ENCODE results near the gene DEFB129.

Gene DEFB129

DNA sequence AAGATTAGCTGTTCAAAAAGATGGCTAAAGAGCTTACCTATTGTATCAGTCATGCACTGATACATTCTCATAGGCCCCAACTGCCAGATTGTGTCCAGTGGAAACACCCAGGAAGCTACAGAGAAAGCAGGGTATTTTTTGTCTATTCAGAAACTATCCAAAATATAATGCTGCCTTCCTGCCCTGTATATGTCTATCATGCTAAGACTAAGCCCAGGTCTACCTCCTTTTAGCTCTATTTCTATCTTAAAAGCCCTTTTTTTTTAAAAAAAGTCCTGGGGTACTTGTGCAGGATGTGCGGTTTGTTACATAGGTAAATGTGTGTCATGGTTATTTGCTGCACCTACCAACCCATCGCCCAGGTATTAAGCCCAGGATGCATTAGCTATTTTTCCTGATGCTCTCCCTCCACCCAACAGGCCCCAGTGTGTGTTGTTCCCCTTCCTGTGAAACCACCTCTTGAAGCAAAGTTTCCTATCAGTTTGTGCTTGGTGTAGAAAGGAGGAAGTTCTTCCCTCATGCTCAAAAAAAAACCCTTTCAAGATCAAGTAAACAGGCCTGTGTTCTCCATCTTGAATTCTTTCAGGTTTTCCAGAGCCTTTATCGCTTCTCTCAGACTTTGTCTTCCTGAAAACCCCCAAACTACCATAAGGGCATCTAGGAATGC is 514 bp downstream of the DEFB129 start:
- no peaks in the 10 kb centered on the region for H3K4me1 ChIP-seq (ENCODE audit: insufficient read depth, poor library complexity, severe bottlenecking)
- no peak overlapping the region for H3K4me3 ChIP-seq (ENCODE audit: severe bottlenecking)
- TF ChIP-seq, protein P1, sequence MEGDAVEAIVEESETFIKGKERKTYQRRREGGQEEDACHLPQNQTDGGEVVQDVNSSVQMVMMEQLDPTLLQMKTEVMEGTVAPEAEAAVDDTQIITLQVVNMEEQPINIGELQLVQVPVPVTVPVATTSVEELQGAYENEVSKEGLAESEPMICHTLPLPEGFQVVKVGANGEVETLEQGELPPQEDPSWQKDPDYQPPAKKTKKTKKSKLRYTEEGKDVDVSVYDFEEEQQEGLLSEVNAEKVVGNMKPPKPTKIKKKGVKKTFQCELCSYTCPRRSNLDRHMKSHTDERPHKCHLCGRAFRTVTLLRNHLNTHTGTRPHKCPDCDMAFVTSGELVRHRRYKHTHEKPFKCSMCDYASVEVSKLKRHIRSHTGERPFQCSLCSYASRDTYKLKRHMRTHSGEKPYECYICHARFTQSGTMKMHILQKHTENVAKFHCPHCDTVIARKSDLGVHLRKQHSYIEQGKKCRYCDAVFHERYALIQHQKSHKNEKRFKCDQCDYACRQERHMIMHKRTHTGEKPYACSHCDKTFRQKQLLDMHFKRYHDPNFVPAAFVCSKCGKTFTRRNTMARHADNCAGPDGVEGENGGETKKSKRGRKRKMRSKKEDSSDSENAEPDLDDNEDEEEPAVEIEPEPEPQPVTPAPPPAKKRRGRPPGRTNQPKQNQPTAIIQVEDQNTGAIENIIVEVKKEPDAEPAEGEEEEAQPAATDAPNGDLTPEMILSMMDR (IDR thresholded peaks at IDR 0.05; ENCODE audit: poor library complexity, severe bottlenecking) = no peak
- ATAC-seq (ENCODE audit: low read depth) (no peak), DNase-seq (ENCODE audit: low spot score) (no peak)
- H3K9me3 ChIP-seq (ENCODE audit: severe bottlenecking) = no peaks in the 10 kb centered on the region
- peaks cover 28% of the 10 kb centered on the region for H3K27me3 ChIP-seq (ENCODE audit: insufficient read depth, poor library complexity, severe bottlenecking)
- no peak overlapping the region for H3K27ac ChIP-seq (ENCODE audit: poor library complexity, severe bottlenecking)
- H3K36me3 ChIP-seq (ENCODE audit: low read depth) = no peaks in the 10 kb centered on the region

DNA sequence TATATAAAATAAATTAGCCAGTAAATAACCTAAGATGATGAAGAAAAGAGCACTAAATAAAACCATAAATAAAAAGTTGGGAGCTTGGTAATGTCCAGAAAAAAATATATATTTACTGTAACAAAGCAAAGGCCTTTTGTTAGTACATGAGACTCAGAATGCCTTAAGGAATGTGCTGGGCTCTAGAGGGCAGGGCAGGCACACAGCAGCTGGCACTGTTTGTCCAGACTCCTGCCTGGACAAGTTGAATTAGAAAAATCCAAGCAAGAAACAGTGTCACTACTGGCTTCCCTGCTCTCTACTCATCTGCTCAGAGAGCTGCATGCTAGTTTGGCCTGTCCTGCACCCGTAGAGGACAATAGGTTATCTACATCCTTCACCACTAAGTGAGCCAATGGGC is 8.8 kb downstream of the DEFB129 start:
- no peaks in the 10 kb centered on the region for H3K4me1 ChIP-seq (ENCODE audit: insufficient read depth, poor library complexity, severe bottlenecking)
- H3K27me3 ChIP-seq (ENCODE audit: insufficient read depth, poor library complexity, severe bottlenecking) = no peaks in the 10 kb centered on the region
- H3K9me3 ChIP-seq (ENCODE audit: severe bottlenecking) = no peaks in the 10 kb centered on the region
- no peak overlapping the region for H3K27ac ChIP-seq (ENCODE audit: poor library complexity, severe bottlenecking)
- DNase-seq (ENCODE audit: low spot score) (no peak), ATAC-seq (ENCODE audit: low read depth) (peak; percentile 96)
- H3K36me3 ChIP-seq (ENCODE audit: low read depth) = no peaks in the 10 kb centered on the region
- TF ChIP-seq, protein P1 (IDR thresholded peaks at IDR 0.05; ENCODE audit: poor library complexity, severe bottlenecking) = peak; percentile 77
- H3K4me3 ChIP-seq (ENCODE audit: severe bottlenecking) = no peak overlapping the region

DNA sequence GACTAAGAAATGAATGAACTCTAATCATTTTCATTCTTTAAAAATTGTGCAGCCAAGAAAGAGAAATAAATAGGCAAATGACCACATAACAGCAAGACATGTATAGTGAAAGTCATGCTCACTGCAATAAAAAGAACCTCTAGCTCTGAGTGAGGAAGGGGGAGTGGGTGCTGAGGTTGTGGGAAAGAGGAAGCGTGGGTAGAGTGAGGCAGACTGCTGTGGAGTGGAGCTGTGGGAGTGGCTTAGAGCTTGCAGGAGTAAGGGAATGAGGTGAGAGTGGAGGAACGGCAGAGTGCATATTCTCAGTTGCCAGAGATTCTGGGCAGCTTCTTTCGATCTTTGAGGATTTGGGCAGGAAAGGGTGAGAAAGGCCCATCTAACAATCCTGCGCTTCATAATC is 10.4 kb downstream of the DEFB129 start:
- Histone ChIP-seq H3K36me3 (ENCODE audit: low read depth) (no peaks in the 10 kb centered on the region), H3K4me1 (ENCODE audit: insufficient read depth, poor library complexity, severe bottlenecking) (no peaks in the 10 kb centered on the region), H3K9me3 (ENCODE audit: severe bottlenecking) (no peaks in the 10 kb centered on the region), H3K27me3 (ENCODE audit: insufficient read depth, poor library complexity, severe bottlenecking) (peaks cover 6% of the 10 kb centered on the region), H3K27ac (ENCODE audit: poor library complexity, severe bottlenecking) (no peak overlapping the region), H3K4me3 (ENCODE audit: severe bottlenecking) (no peak overlapping the region)
- ATAC-seq (ENCODE audit: low read depth) (no peak), DNase-seq (ENCODE audit: low spot score) (no peak)
- TF ChIP-seq, protein P1 (IDR thresholded peaks at IDR 0.05; ENCODE audit: poor library complexity, severe bottlenecking) = no peak

DNA sequence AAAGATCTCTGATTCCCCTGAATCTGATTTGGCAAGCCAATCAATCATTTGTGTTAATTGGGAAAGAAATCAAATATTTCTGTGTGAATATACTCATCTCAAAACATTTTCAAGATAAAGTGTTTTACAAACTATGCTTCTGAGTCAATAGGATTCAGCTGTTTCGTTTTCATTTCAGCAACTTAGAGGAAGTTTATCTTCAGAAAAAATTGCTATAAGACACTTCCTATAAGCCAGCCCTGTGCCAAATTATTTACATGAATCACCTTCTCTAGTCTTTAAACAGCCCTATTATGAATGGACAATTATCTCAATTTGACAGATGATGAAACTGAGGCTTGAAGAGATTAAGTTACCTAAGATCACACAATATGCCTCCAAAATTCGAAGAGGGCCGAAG is 10.9 kb downstream of the DEFB129 start:
- Histone ChIP-seq H3K27me3 (ENCODE audit: insufficient read depth, poor library complexity, severe bottlenecking) (peaks cover 11% of the 10 kb centered on the region), H3K27ac (ENCODE audit: poor library complexity, severe bottlenecking) (no peak overlapping the region), H3K4me1 (ENCODE audit: insufficient read depth, poor library complexity, severe bottlenecking) (no peaks in the 10 kb centered on the region), H3K9me3 (ENCODE audit: severe bottlenecking) (no peaks in the 10 kb centered on the region), H3K36me3 (ENCODE audit: low read depth) (no peaks in the 10 kb centered on the region), H3K4me3 (ENCODE audit: severe bottlenecking) (no peak overlapping the region)
- ATAC-seq (ENCODE audit: low read depth) (no peak), DNase-seq (ENCODE audit: low spot score) (no peak)
- TF ChIP-seq, protein P1 (IDR thresholded peaks at IDR 0.05; ENCODE audit: poor library complexity, severe bottlenecking) = no peak

DNA sequence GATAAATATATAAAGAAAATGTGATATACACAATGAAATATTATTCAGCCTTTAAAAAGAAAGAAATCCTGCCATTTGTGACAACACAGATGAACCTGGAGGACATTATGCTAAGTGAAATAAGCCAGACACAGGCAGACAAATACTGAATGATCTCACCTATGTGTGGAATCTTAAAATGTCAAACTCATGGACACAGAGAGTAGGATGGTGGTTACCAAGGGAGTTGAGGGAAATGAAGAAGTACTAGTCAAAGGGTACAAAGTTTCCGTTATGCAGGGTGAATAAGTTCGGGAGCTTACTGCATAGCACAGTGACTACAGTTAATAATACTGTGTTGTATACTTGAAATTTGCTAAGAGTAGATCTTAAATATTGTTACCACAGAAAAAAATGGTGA is 15.8 kb downstream of the DEFB129 start:
- Histone ChIP-seq H3K36me3 (ENCODE audit: low read depth) (no peaks in the 10 kb centered on the region), H3K9me3 (ENCODE audit: severe bottlenecking) (no peaks in the 10 kb centered on the region), H3K4me3 (ENCODE audit: severe bottlenecking) (no peak overlapping the region), H3K27ac (ENCODE audit: poor library complexity, severe bottlenecking) (no peak overlapping the region), H3K4me1 (ENCODE audit: insufficient read depth, poor library complexity, severe bottlenecking) (no peaks in the 10 kb centered on the region), H3K27me3 (ENCODE audit: insufficient read depth, poor library complexity, severe bottlenecking) (peaks cover 16% of the 10 kb centered on the region)
- no peak for ATAC-seq (ENCODE audit: low read depth)
- TF ChIP-seq, protein P1 (IDR thresholded peaks at IDR 0.05; ENCODE audit: poor library complexity, severe bottlenecking) = no peak
- no peak for DNase-seq (ENCODE audit: low spot score)

Measured in RWPE2 (cell line).